Transverse colon (tissue), 4 donors: ENCODE measurements around the gene MS4A4E. TPM values are rescaled to one million over a fixed set of nuclear protein-coding genes. Genes with fewer than 3 reads are reported as not detected.
"Not testable (repeated sequence)": the region's sequence is repeated elsewhere in the genome, so short reads cannot be mapped to it uniquely, and the experiment has no call there.

Experiments
- DNase-seq: peaks from one replicate; pipeline ENCODE4 v3.0.0-alpha.2; 2019
- H3K27ac ChIP-seq, 4 donors: fragments of 200-600 bp; sonication (generic); 2 replicates each; pipeline ENCODE4 v1.5.1; 2016 to 2018; ENCODE audit warnings: inconsistent platforms in 4 of 4
- H3K27me3 ChIP-seq: fragments of 200-600 bp; sonication (generic); 2 replicates; pipeline ENCODE4 v1.5.1; 2017; ENCODE audit warnings: inconsistent platforms
- H3K36me3 ChIP-seq, 4 donors: fragments of 200-600 bp; sonication (generic); 2 replicates each; pipeline ENCODE4 v1.5.1; 2017 to 2019; ENCODE audit warnings: inconsistent platforms in 4 of 4
- H3K4me1 ChIP-seq, 4 donors: fragments of 200-600 bp; sonication (generic); 2 replicates each; pipeline ENCODE4 v1.5.1; 2017 to 2020; ENCODE audit warnings: inconsistent platforms in 4 of 4
- H3K4me3 ChIP-seq, 4 donors: fragments of 200-600 bp; sonication (generic); 1 replicate in 1 of 4; 2 replicates in 3 of 4; pipeline versions ENCODE4 v1.5.1 to v1.6.1; 2017 to 2019; ENCODE audit warnings: inconsistent platforms in 4 of 4
- H3K9me3 ChIP-seq, 2 donors: fragments of 200-600 bp; sonication (generic); 2 replicates each; pipeline ENCODE4 v1.5.1; 2017 to 2019; ENCODE audit warnings: inconsistent platforms in 2 of 2
- EP300 ChIP-seq: sonication (generic); formaldehyde crosslinking; IDR thresholded peaks from one replicate; pipeline ENCODE4 v1.6.1; 2017; ENCODE audit warnings: antibody characterized with exemption, low read depth
- POLR2A ChIP-seq: fragments of 450-650 bp; IDR thresholded peaks from one replicate; pipeline ENCODE4 v1.6.1; 2016; ENCODE audit warnings: antibody characterized with exemption, mild to moderate bottlenecking, moderate library complexity
- POLR2AphosphoS5 ChIP-seq, 3 donors: sonication (generic); formaldehyde crosslinking; IDR thresholded peaks; one replicate each; pipeline ENCODE4 v1.6.1; 2016; ENCODE audit warnings: antibody characterized with exemption in 3 of 3
- WGBS, 2 donors: methylation state at CpG; one replicate each; pipeline ENCODE4 v1.1.5; 2018; ENCODE audit warnings: low coverage in 1 of 2; 5-methylcytosine and 5-hydroxymethylcytosine counted together
- in situ Hi-C, 4 donors: fragments of 200-750 bp; cut with MboI; loops; one replicate each; pipeline versions ENCODE4 v1.15.0 to v1.15.1; 2017; ENCODE audit warnings: low sequenced_read_pairs in 3 of 4, low pct_ligation_motif_present in 1 of 4, low pct_unique_long_range_greater_than_20kb in 1 of 4
- intact Hi-C: fragments of 100-400 bp; cut with DNase I; formaldehyde crosslinking; loops from one replicate; pipeline ENCODE4 v1.15.1; 2023; ENCODE audit warnings: low total_unique reads
- total RNA-seq, 4 donors: library from RNA; depleted of rRNA; stranded (reverse); fragments of >200 nt; gene quantifications; one replicate each; pipeline ENCODE4 v1.1.0, GENCODE V29; 2016
- TF ChIP-seq, protein P1 (sequence below), 5 experiments: fragments of 200-600 bp in 3 of 5; fragments of 450-650 bp in 2 of 5; sonication (generic) in 3 of 5; IDR thresholded peaks; 1 replicate in 2 of 5; 2 replicates in 3 of 5; pipeline ENCODE4 v1.5.1; 2016 to 2017; ENCODE audit warnings: antibody characterized with exemption in 5 of 5, inconsistent platforms in 3 of 5, mild to moderate bottlenecking in 2 of 5, moderate library complexity in 1 of 5

MS4A4E gene
- total RNA-seq, 4 donors from 2014 or later = 0.96 to 50.1 (median 8.0) TPM

DNA sequence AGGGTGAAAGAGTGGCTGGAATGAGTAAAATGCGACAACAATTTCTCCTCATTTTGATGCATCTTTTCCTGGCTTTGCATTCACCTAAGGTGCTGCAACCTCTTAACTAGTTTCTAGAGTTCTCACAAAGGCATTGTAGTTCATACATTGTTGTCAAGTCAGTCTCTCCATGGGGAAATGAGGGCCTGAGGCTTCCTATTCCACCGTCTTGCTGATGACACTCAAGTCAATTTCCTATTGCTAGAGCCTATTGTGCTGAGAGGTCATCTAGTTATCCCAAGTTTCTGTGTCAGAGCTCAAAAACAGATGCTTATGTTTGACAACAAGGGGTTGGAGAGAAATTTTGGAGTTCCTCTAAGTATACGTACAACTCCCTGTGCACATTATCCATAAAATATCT is 48.4 kb downstream of the MS4A4E start:
- H3K36me3 ChIP-seq = no peaks in the 10 kb centered on the region
- 70 to 92% methylated on average over 2 to 3 of the region's 3 CpGs for WGBS, 2 donors
- in situ Hi-C loops (no loop called here), intact Hi-C loops (no loop called here)
- no peak for TF ChIP-seq POLR2AphosphoS5 (IDR thresholded peaks at IDR 0.05)
- no peak for TF ChIP-seq POLR2A
- no peak for TF ChIP-seq EP300
- TF ChIP-seq, protein P1, sequence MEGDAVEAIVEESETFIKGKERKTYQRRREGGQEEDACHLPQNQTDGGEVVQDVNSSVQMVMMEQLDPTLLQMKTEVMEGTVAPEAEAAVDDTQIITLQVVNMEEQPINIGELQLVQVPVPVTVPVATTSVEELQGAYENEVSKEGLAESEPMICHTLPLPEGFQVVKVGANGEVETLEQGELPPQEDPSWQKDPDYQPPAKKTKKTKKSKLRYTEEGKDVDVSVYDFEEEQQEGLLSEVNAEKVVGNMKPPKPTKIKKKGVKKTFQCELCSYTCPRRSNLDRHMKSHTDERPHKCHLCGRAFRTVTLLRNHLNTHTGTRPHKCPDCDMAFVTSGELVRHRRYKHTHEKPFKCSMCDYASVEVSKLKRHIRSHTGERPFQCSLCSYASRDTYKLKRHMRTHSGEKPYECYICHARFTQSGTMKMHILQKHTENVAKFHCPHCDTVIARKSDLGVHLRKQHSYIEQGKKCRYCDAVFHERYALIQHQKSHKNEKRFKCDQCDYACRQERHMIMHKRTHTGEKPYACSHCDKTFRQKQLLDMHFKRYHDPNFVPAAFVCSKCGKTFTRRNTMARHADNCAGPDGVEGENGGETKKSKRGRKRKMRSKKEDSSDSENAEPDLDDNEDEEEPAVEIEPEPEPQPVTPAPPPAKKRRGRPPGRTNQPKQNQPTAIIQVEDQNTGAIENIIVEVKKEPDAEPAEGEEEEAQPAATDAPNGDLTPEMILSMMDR (IDR thresholded peaks at IDR 0.05) = no peak
- H3K4me3 ChIP-seq = no peak overlapping the region
- no peaks in the 10 kb centered on the region for H3K27me3 ChIP-seq
- DNase-seq = no peak
- peak overlapping the region in 2 of 4 donors; percentile 15 to 27 for H3K27ac ChIP-seq
- H3K9me3 ChIP-seq = no peaks in the 10 kb centered on the region
- H3K4me1 ChIP-seq = no peaks in the 10 kb centered on the region

- 31% methylated on average over 1 of the region's 1 CpG; no CpG with 5 or more reads in 1 of the 2 donors for WGBS, 2 donors
- TF ChIP-seq POLR2A (no peak), POLR2AphosphoS5 (IDR thresholded peaks at IDR 0.05) (no peak), EP300 (no peak)
- TF ChIP-seq, protein P1 (IDR thresholded peaks at IDR 0.05) = peak; percentile 58 to 80 (median 72)
- Histone ChIP-seq H3K36me3 (no peaks in the 10 kb centered on the region), H3K4me1 (no peaks in the 10 kb centered on the region), H3K27me3 (no peaks in the 10 kb centered on the region), H3K9me3 (no peaks in the 10 kb centered on the region), H3K27ac (peak overlapping the region in 1 of 4 donors; percentile 27), H3K4me3 (no peak overlapping the region)
- in situ Hi-C loops = no loop called here
- peak; percentile 54 for DNase-seq
- intact Hi-C loops = no loop called here
These were observed 49.1 kb downstream of the MS4A4E start for GRCh38 chr11:60193687-60194433.

GRCh38 chr11:60192564-60192963 is 50.4 kb downstream of the MS4A4E start:
- H3K4me3 ChIP-seq, H3K36me3 ChIP-seq, H3K27me3 ChIP-seq, H3K9me3 ChIP-seq, H3K27ac ChIP-seq, intact Hi-C loops, in situ Hi-C loops, H3K4me1 ChIP-seq, DNase-seq: not testable (repeated sequence)
- WGBS, 2 donors = 82 to 89% methylated on average over 3 to 4 of the region's 4 CpGs

GRCh38 chr11:60188481-60188880 is 54.5 kb downstream of the MS4A4E start:
- DNase-seq, H3K27me3 ChIP-seq, H3K36me3 ChIP-seq, in situ Hi-C loops, H3K4me1 ChIP-seq, H3K27ac ChIP-seq, H3K4me3 ChIP-seq, H3K9me3 ChIP-seq, intact Hi-C loops: not testable (repeated sequence)
- 40 to 42% methylated on average over 3 of the region's 3 CpGs for WGBS, 2 donors

DNA sequence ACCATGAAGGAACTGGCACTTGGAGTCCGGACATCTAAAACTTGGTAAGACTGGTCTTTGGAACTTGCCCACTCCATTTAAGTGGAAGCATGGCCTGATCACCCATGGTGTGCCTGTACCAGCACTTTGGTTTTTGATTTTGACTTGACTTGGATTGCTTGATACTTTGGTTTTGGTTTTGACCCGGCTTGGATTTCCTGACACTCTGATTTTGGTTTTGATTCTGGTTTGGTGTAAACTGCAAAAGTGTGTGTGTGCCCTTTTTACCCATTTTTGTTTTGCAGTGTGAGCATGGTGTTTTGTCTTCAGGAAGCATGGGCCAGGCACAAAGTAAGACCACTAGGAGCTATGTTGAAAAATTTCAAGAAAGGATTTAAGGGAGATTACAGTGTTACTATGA is 56.8 kb downstream of the MS4A4E start:
- H3K9me3 ChIP-seq, DNase-seq, H3K4me3 ChIP-seq, in situ Hi-C loops, H3K36me3 ChIP-seq, intact Hi-C loops, H3K4me1 ChIP-seq, H3K27me3 ChIP-seq: not testable (repeated sequence)
- H3K27ac ChIP-seq = peak overlapping the region; percentile 2 to 52 (median 26)
- WGBS, 2 donors = 89 to 100% methylated on average over 1 to 2 of the region's 2 CpGs

DNA sequence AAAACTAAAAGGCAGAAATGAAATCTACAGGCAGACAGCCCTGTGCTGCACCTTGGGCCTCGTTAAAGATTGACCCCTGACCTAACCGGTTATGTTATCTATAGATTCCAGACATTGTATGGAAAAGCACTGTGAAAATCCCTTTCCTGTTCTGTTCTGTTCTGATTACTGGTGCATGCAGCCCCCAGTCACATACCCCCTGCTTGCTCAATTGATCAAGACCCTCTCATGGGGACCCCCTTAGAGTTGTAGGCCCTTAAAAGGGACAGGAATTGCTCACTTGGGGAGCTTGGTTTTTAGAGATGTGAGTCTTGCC is 57.5 kb downstream of the MS4A4E start:
- H3K9me3 ChIP-seq, H3K4me1 ChIP-seq, H3K4me3 ChIP-seq, in situ Hi-C loops, intact Hi-C loops, DNase-seq, H3K36me3 ChIP-seq, H3K27me3 ChIP-seq: not testable (repeated sequence)
- 55% methylated on average over 2 of the region's 2 CpGs; no CpG with 5 or more reads in 1 of the 2 donors for WGBS, 2 donors
- H3K27ac ChIP-seq = peak overlapping the region in 3 of 4 donors; percentile 2 to 52 (median 17)
